ENCODE measurements around the gene SINHCAF. TPM values are rescaled to one million over a fixed set of nuclear protein-coding genes. Genes with fewer than 3 reads are reported as not detected.
"Not testable (repeated sequence)": the region's sequence is repeated elsewhere in the genome, so short reads cannot be mapped to it uniquely, and the experiment has no call there.

SINHCAF gene
- total and polyA plus RNA-seq, 4 donors: 23.4 to 67.0 (median 33.8) TPM

- no peaks in the 10 kb centered on the region for H3K27me3 ChIP-seq (ENCODE audit: control insufficient read depth in 3 of 3, insufficient read depth in 3 of 3, low read length in 2 of 3)
- H3K36me3 ChIP-seq (ENCODE audit: control insufficient read depth in 4 of 4, insufficient read depth in 4 of 4, low read length in 4 of 4): no peaks in the 10 kb centered on the region
- H3K4me1 ChIP-seq (ENCODE audit: control insufficient read depth in 5 of 5, insufficient read depth in 5 of 5, low read length in 5 of 5): peaks cover 0 to 4% (median 0%) of the 10 kb centered on the region in 5 donors
- H3K9me3 ChIP-seq (ENCODE audit: control insufficient read depth in 4 of 4, insufficient read depth in 3 of 4, low read length in 3 of 4): no peaks in the 10 kb centered on the region
- no peak overlapping the region for H3K9ac ChIP-seq (ENCODE audit: insufficient read depth in 1 of 2, low read length in 2 of 2)
- WGBS, 2 donors: 67 to 81% methylated on average over 6 of the region's 6 CpGs
- no peak for ATAC-seq (ENCODE audit: insufficient read depth, low FRiP score)
- no peak for TF ChIP-seq CTCF (IDR thresholded peaks at IDR 0.05; ENCODE audit: control extremely low read depth, extremely low read depth)
- H3K4me3 ChIP-seq: no peak overlapping the region
- no peak overlapping the region for H3K27ac ChIP-seq (ENCODE audit: low read depth in 1 of 2, low read length in 1 of 2)
- DNase-seq: no peak
Observed at GRCh38 chr12:31257784-31258183, 68.2 kb downstream of the SINHCAF start.

GRCh38 chr12:31251707-31252611, 74.0 kb downstream of the SINHCAF start:
- 65 to 70% methylated on average over 32 to 34 of the region's 34 CpGs for WGBS, 2 donors
- not testable (repeated sequence) for H3K4me1 ChIP-seq (ENCODE audit: control insufficient read depth in 5 of 5, insufficient read depth in 5 of 5, low read length in 5 of 5); H3K4me3 ChIP-seq; H3K27me3 ChIP-seq (ENCODE audit: control insufficient read depth in 3 of 3, insufficient read depth in 3 of 3, low read length in 2 of 3); H3K36me3 ChIP-seq (ENCODE audit: control insufficient read depth in 4 of 4, insufficient read depth in 4 of 4, low read length in 4 of 4); H3K9me3 ChIP-seq (ENCODE audit: control insufficient read depth in 4 of 4, insufficient read depth in 3 of 4, low read length in 3 of 4); H3K27ac ChIP-seq (ENCODE audit: low read depth in 1 of 2, low read length in 1 of 2); ATAC-seq (ENCODE audit: insufficient read depth, low FRiP score); H3K9ac ChIP-seq (ENCODE audit: insufficient read depth in 1 of 2, low read length in 2 of 2)
- DNase-seq: peak in 1 of 3 donors; percentile 21

GRCh38 chr12:31250179-31250578, 75.8 kb downstream of the SINHCAF start:
- DNase-seq (no peak), ATAC-seq (ENCODE audit: insufficient read depth, low FRiP score) (no peak)
- H3K27me3 ChIP-seq (ENCODE audit: control insufficient read depth in 3 of 3, insufficient read depth in 3 of 3, low read length in 2 of 3): no peaks in the 10 kb centered on the region
- H3K27ac ChIP-seq (ENCODE audit: low read depth in 1 of 2, low read length in 1 of 2): no peak overlapping the region
- no peak for TF ChIP-seq CTCF (IDR thresholded peaks at IDR 0.05; ENCODE audit: control extremely low read depth, extremely low read depth)
- H3K9me3 ChIP-seq (ENCODE audit: control insufficient read depth in 4 of 4, insufficient read depth in 3 of 4, low read length in 3 of 4): no peaks in the 10 kb centered on the region
- H3K4me1 ChIP-seq (ENCODE audit: control insufficient read depth in 5 of 5, insufficient read depth in 5 of 5, low read length in 5 of 5): no peaks in the 10 kb centered on the region
- H3K9ac ChIP-seq (ENCODE audit: insufficient read depth in 1 of 2, low read length in 2 of 2): no peak overlapping the region
- H3K4me3 ChIP-seq: no peak overlapping the region
- H3K36me3 ChIP-seq (ENCODE audit: control insufficient read depth in 4 of 4, insufficient read depth in 4 of 4, low read length in 4 of 4): no peaks in the 10 kb centered on the region
- 80% methylated on average over 6 of the region's 6 CpGs for WGBS, 2 donors

- H3K27ac ChIP-seq (ENCODE audit: low read depth in 1 of 2, low read length in 1 of 2): no peak overlapping the region
- H3K27me3 ChIP-seq (ENCODE audit: control insufficient read depth in 3 of 3, insufficient read depth in 3 of 3, low read length in 2 of 3): no peaks in the 10 kb centered on the region
- no peaks in the 10 kb centered on the region for H3K4me1 ChIP-seq (ENCODE audit: control insufficient read depth in 5 of 5, insufficient read depth in 5 of 5, low read length in 5 of 5)
- TF ChIP-seq CTCF (IDR thresholded peaks at IDR 0.05; ENCODE audit: control extremely low read depth, extremely low read depth): no peak
- WGBS, 2 donors: 32 to 47% methylated on average over 3 of the region's 3 CpGs
- no peak overlapping the region for H3K4me3 ChIP-seq
- no peak overlapping the region for H3K9ac ChIP-seq (ENCODE audit: insufficient read depth in 1 of 2, low read length in 2 of 2)
- DNase-seq: no peak
- H3K9me3 ChIP-seq (ENCODE audit: control insufficient read depth in 4 of 4, insufficient read depth in 3 of 4, low read length in 3 of 4): no peaks in the 10 kb centered on the region
- no peak for ATAC-seq (ENCODE audit: insufficient read depth, low FRiP score)
- H3K36me3 ChIP-seq (ENCODE audit: control insufficient read depth in 4 of 4, insufficient read depth in 4 of 4, low read length in 4 of 4): no peaks in the 10 kb centered on the region
Observed at GRCh38 chr12:31249356-31249755, 76.6 kb downstream of the SINHCAF start.
